Activated naive CD4-positive, alpha-beta T cell treated with anti-CD3 and anti-CD28 coated beads, Interleukin-2, amount 10 ng/mL, durations not matched to agents 7 days and 5 days (primary cell): ENCODE data around the gene OTOGL.

Source experiments
- CTCF ChIA-PET: fragments of 350-600 bp; sonication (Branson Sonifier 250); formaldehyde crosslinking; loops from one replicate; lab custom pipeline; 2021; ENCODE audit warnings: antibody characterized with exemption; lab: Charles Lee
- DNase-seq: peaks from one replicate; pipeline ENCODE4 v3.0.0-alpha.2; 2020
- H3K27ac Mint-ChIP-seq: one replicate; pipeline ENCODE4 v1.8.0; 2021; ENCODE audit warnings: mild to moderate bottlenecking, moderate library complexity, mixed read lengths
- H3K27me3 Mint-ChIP-seq: one replicate; pipeline ENCODE4 v1.8.0; 2021; ENCODE audit warnings: mild to moderate bottlenecking, mixed read lengths
- H3K36me3 Mint-ChIP-seq: one replicate; pipeline ENCODE4 v1.8.0; 2021; ENCODE audit warnings: mixed read lengths
- H3K4me1 Mint-ChIP-seq: one replicate; pipeline ENCODE4 v1.8.0; 2021; ENCODE audit warnings: mixed read lengths
- H3K4me3 Mint-ChIP-seq: one replicate; pipeline ENCODE4 v1.8.0; 2021; ENCODE audit warnings: mild to moderate bottlenecking, moderate library complexity, mixed read lengths
- H3K9me3 Mint-ChIP-seq: one replicate; pipeline ENCODE4 v1.8.0; 2021; ENCODE audit warnings: mixed read lengths

Gene OTOGL

GRCh38 chr12:80401191-80401590 lies 301.9 kb downstream of the OTOGL start:
- peaks cover 3% of the 10 kb centered on the region for H3K9me3 Mint-ChIP-seq
- no peak overlapping the region for H3K4me3 Mint-ChIP-seq
- H3K27me3 Mint-ChIP-seq = peaks cover 7% of the 10 kb centered on the region

GRCh38 chr12:80404629-80405028 lies 305.3 kb downstream of the OTOGL start:
- Mint-ChIP-seq H3K27ac (no peak overlapping the region), H3K4me3 (no peak overlapping the region), H3K9me3 (no peaks in the 10 kb centered on the region), H3K4me1 (no peaks in the 10 kb centered on the region), H3K27me3 (peaks cover 7% of the 10 kb centered on the region), H3K36me3 (no peaks in the 10 kb centered on the region)
- DNase-seq = no peak
- CTCF ChIA-PET = no interaction called here

More at GRCh38 chr12:80401191-80401590, 301.9 kb downstream of the OTOGL start:
- DNase-seq = no peak
- H3K27ac Mint-ChIP-seq = no peak overlapping the region
- H3K4me1 Mint-ChIP-seq = no peaks in the 10 kb centered on the region
- CTCF ChIA-PET = interaction anchor here (0.6 kb wide), 1 partner anchor 70 kb away, joined by 4 read pairs; no protein-coding TSS in a partner anchor
- H3K36me3 Mint-ChIP-seq = no peaks in the 10 kb centered on the region

GRCh38 chr12:80406253-80406652 lies 306.9 kb downstream of the OTOGL start:
- no peak overlapping the region for H3K27ac Mint-ChIP-seq
- H3K9me3 Mint-ChIP-seq = no peaks in the 10 kb centered on the region
- H3K4me3 Mint-ChIP-seq = no peak overlapping the region
- DNase-seq = no peak
- H3K36me3 Mint-ChIP-seq = no peaks in the 10 kb centered on the region
- H3K27me3 Mint-ChIP-seq = no peaks in the 10 kb centered on the region
- H3K4me1 Mint-ChIP-seq = no peaks in the 10 kb centered on the region
- CTCF ChIA-PET = no interaction called here

- Mint-ChIP-seq H3K4me1 (no peaks in the 10 kb centered on the region), H3K9me3 (no peaks in the 10 kb centered on the region), H3K4me3 (no peak overlapping the region), H3K27ac (no peak overlapping the region), H3K27me3 (no peaks in the 10 kb centered on the region), H3K36me3 (no peaks in the 10 kb centered on the region)
- DNase-seq = no peak
- CTCF ChIA-PET = interaction anchor here (1.2 kb wide), 1 partner anchor 351 kb away, joined by 4 read pairs; no protein-coding TSS in a partner anchor
Measured at GRCh38 chr12:80411787-80412186, 312.4 kb downstream of the OTOGL start.

GRCh38 chr12:80412343-80412953 lies 313.1 kb downstream of the OTOGL start:
- H3K4me1 Mint-ChIP-seq = no peaks in the 10 kb centered on the region
- H3K9me3 Mint-ChIP-seq = no peaks in the 10 kb centered on the region
- H3K4me3 Mint-ChIP-seq = no peak overlapping the region
- CTCF ChIA-PET = interaction anchor here (1.2 to 1.4 kb wide), 2 partner anchors 351 to 353 kb away, joined by 3 to 4 read pairs; no protein-coding TSS in a partner anchor
- DNase-seq = no peak
- H3K27me3 Mint-ChIP-seq = no peaks in the 10 kb centered on the region
- no peak overlapping the region for H3K27ac Mint-ChIP-seq
- no peaks in the 10 kb centered on the region for H3K36me3 Mint-ChIP-seq

GRCh38 chr12:80413462-80413861 lies 314.1 kb downstream of the OTOGL start:
- Mint-ChIP-seq H3K27me3 (no peaks in the 10 kb centered on the region), H3K27ac (no peak overlapping the region), H3K36me3 (no peaks in the 10 kb centered on the region), H3K9me3 (no peaks in the 10 kb centered on the region), H3K4me3 (no peak overlapping the region), H3K4me1 (no peaks in the 10 kb centered on the region)
- CTCF ChIA-PET = interaction anchor here (1.4 kb wide), 1 partner anchor 352 kb away, joined by 3 read pairs; no protein-coding TSS in a partner anchor
- DNase-seq = no peak

GRCh38 chr12:80415466-80415865 lies 316.1 kb downstream of the OTOGL start:
- Mint-ChIP-seq H3K36me3 (no peaks in the 10 kb centered on the region), H3K4me1 (no peaks in the 10 kb centered on the region), H3K4me3 (no peak overlapping the region), H3K27me3 (no peaks in the 10 kb centered on the region), H3K27ac (no peak overlapping the region), H3K9me3 (no peaks in the 10 kb centered on the region)
- no peak for DNase-seq
- CTCF ChIA-PET = no interaction called here

GRCh38 chr12:80419644-80420043 lies 320.3 kb downstream of the OTOGL start:
- Mint-ChIP-seq H3K4me1 (no peaks in the 10 kb centered on the region), H3K27me3 (no peaks in the 10 kb centered on the region), H3K27ac (no peak overlapping the region), H3K36me3 (no peaks in the 10 kb centered on the region), H3K9me3 (no peaks in the 10 kb centered on the region), H3K4me3 (no peak overlapping the region)
- DNase-seq = no peak
- CTCF ChIA-PET = no interaction called here

- H3K4me1 Mint-ChIP-seq = no peaks in the 10 kb centered on the region
- H3K27ac Mint-ChIP-seq = no peak overlapping the region
- H3K27me3 Mint-ChIP-seq = no peaks in the 10 kb centered on the region
- H3K4me3 Mint-ChIP-seq = no peak overlapping the region
- CTCF ChIA-PET = no interaction called here
- no peaks in the 10 kb centered on the region for H3K36me3 Mint-ChIP-seq
- H3K9me3 Mint-ChIP-seq = no peaks in the 10 kb centered on the region
- no peak for DNase-seq
Measured at GRCh38 chr12:80420075-80420474, 320.7 kb downstream of the OTOGL start.

GRCh38 chr12:80422550-80422949 lies 323.2 kb downstream of the OTOGL start:
- no peak overlapping the region for H3K27ac Mint-ChIP-seq
- no peaks in the 10 kb centered on the region for H3K36me3 Mint-ChIP-seq
- no peaks in the 10 kb centered on the region for H3K4me1 Mint-ChIP-seq
- no peaks in the 10 kb centered on the region for H3K9me3 Mint-ChIP-seq
- H3K27me3 Mint-ChIP-seq = no peaks in the 10 kb centered on the region
- CTCF ChIA-PET = no interaction called here
- no peak overlapping the region for H3K4me3 Mint-ChIP-seq
- no peak for DNase-seq
